ENCODE results near the gene PTPRS. TPM values are rescaled to one million over a fixed set of nuclear protein-coding genes. Genes with fewer than 3 reads are reported as not detected.

The PTPRS gene
- total RNA-seq, 1 experiment from 2014 or later, result 93.0 TPM

DNA sequence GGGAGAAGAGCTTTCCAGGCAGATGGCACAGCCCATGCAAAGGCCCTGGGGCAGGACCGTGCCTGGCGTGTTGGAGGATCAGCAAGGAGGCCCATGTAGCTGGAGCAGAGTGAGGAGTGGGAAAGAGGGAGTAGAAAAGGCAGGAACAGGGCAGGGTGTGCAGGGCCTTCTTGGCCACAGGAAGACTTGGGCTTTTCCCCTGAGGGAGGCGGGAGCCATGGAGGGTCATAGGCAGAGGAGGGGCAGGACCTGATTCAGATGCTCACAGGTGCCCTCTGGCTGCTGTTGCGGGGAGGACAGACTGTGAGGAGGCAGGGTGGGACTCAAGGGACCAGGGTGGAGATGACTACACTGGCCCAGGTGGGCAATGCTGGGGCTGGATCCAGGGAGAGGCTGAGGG, 13.8 kb upstream of the PTPRS start:
- peak; percentile 33 for DNase-seq
- Mint-ChIP-seq H3K4me1 (ENCODE audit: low read depth, unreplicated experiment) (peaks cover 6% of the 10 kb centered on the region), H3K27ac (ENCODE audit: unreplicated experiment) (no peak overlapping the region), H3K27me3 (ENCODE audit: unreplicated experiment) (peaks cover 53% of the 10 kb centered on the region), H3K4me3 (ENCODE audit: low read depth, unreplicated experiment) (no peak overlapping the region), H3K9me3 (ENCODE audit: low read depth, unreplicated experiment) (no peaks in the 10 kb centered on the region), H3K36me3 (ENCODE audit: insufficient read depth, unreplicated experiment) (no peaks in the 10 kb centered on the region)
- TF ChIP-seq, protein P1, sequence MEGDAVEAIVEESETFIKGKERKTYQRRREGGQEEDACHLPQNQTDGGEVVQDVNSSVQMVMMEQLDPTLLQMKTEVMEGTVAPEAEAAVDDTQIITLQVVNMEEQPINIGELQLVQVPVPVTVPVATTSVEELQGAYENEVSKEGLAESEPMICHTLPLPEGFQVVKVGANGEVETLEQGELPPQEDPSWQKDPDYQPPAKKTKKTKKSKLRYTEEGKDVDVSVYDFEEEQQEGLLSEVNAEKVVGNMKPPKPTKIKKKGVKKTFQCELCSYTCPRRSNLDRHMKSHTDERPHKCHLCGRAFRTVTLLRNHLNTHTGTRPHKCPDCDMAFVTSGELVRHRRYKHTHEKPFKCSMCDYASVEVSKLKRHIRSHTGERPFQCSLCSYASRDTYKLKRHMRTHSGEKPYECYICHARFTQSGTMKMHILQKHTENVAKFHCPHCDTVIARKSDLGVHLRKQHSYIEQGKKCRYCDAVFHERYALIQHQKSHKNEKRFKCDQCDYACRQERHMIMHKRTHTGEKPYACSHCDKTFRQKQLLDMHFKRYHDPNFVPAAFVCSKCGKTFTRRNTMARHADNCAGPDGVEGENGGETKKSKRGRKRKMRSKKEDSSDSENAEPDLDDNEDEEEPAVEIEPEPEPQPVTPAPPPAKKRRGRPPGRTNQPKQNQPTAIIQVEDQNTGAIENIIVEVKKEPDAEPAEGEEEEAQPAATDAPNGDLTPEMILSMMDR (IDR thresholded peaks at IDR 0.05; ENCODE audit: unreplicated experiment), result no peak
- BruUV-seq (replicated peaks), result no TSS peak
- CTCF ChIA-PET, result no interaction called here
- intact Hi-C loops (cut with micrococcal nuclease; ENCODE audit: unreplicated experiment), result no loop called here

DNA sequence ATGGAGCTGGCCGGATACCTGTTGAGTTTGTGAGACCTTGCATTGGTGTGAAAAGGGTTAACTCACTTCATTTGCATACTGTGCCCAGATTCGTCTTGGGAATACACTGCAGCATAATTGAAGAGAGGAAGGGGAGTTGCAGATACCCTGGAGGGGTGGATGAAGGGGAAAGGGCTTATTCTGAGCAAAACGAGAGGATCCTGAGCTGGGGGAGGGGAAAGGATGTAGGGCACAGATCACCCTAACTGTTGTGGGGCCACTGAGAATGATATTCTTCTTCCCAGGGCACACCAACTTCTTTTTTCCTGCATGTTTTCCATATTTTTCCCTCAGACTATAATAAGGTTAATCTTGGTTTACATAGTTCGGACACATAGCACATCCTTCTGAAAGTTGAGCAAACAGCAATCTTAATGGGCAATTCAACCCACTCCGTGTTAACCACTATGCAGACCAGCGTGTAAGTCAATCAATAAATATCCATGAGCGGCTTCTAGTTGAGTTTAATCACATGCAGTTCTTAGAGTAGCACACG, 11.7 kb upstream of the PTPRS start:
- H3K27ac Mint-ChIP-seq (ENCODE audit: unreplicated experiment), result no peak overlapping the region
- CTCF ChIA-PET, result interaction anchor here (0.5 kb wide), 1 partner anchor 423 kb away, joined by 5 read pairs; no protein-coding TSS in a partner anchor
- intact Hi-C loops (cut with micrococcal nuclease; ENCODE audit: unreplicated experiment), result no loop called here

DNA sequence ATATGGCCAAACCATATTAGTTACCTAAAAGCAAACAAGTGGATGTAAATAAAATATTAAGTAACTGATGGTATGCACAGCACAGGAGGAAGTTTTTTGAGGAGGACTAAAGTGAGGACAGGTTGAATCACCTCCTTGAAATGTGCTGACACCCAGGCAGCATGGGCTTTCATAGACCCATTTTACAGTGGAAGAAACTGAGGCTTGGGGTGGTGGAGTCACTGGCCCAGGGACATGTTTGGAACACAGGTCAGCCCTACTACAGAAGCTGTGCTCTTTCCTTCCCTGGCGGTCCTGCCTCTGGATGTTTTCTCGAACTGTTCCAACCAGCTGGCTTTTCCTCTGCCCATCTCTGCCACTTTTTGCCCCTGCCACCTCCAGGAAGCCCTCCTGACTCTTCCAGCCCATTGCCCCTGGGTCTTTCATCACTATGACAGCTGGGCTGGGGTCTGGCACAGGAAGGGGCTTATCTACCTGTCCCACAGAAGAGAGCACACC, 11.2 kb upstream of the PTPRS start:
- intact Hi-C loops (cut with micrococcal nuclease; ENCODE audit: unreplicated experiment), result no loop called here
- H3K27ac Mint-ChIP-seq (ENCODE audit: unreplicated experiment), result no peak overlapping the region
- H3K9me3 Mint-ChIP-seq (ENCODE audit: low read depth, unreplicated experiment), result no peaks in the 10 kb centered on the region
- peaks cover 8% of the 10 kb centered on the region for H3K4me1 Mint-ChIP-seq (ENCODE audit: low read depth, unreplicated experiment)
- H3K27me3 Mint-ChIP-seq (ENCODE audit: unreplicated experiment), result peaks cover 28% of the 10 kb centered on the region
- DNase-seq, result no peak
- no peak overlapping the region for H3K4me3 Mint-ChIP-seq (ENCODE audit: low read depth, unreplicated experiment)
- TF ChIP-seq, protein P1 (IDR thresholded peaks at IDR 0.05; ENCODE audit: unreplicated experiment), result no peak
- CTCF ChIA-PET, result interaction anchor here (0.5 kb wide), 1 partner anchor 423 kb away, joined by 5 read pairs; no protein-coding TSS in a partner anchor
- BruUV-seq (replicated peaks), result no TSS peak
- H3K36me3 Mint-ChIP-seq (ENCODE audit: insufficient read depth, unreplicated experiment), result no peaks in the 10 kb centered on the region

More for the DNA sequence above, 11.7 kb upstream of the PTPRS start:
- Mint-ChIP-seq H3K9me3 (ENCODE audit: low read depth, unreplicated experiment) (no peaks in the 10 kb centered on the region), H3K36me3 (ENCODE audit: insufficient read depth, unreplicated experiment) (no peaks in the 10 kb centered on the region), H3K4me3 (ENCODE audit: low read depth, unreplicated experiment) (no peak overlapping the region), H3K27me3 (ENCODE audit: unreplicated experiment) (peaks cover 33% of the 10 kb centered on the region), H3K4me1 (ENCODE audit: low read depth, unreplicated experiment) (peaks cover 6% of the 10 kb centered on the region)
- DNase-seq, result no peak
- TF ChIP-seq, protein P1 (IDR thresholded peaks at IDR 0.05; ENCODE audit: unreplicated experiment), result no peak
- no TSS peak for BruUV-seq (replicated peaks)

DNA sequence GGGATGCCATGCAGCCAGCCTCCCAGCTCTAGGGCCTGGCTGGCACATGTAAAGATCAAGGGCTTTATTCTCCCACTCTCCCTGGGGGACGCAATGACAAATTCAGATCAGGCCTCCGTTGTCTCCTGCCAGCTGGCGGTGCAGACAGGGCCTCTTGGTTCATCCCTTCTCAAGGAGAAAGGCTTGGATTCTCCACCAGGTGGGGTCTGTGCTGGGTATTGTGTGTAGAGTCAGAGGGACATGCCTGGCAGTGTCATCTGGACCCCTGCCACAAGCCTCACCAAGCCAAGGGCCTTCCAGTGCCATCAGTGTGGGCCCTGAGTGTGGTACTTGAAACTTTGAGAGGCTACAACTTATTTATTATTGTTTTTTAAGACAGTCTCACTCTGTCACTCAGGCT, 8.4 kb upstream of the PTPRS start:
- intact Hi-C loops (cut with micrococcal nuclease; ENCODE audit: unreplicated experiment), result no loop called here
- TF ChIP-seq, protein P1 (IDR thresholded peaks at IDR 0.05; ENCODE audit: unreplicated experiment), result no peak
- peak; percentile 12 for DNase-seq
- H3K4me3 Mint-ChIP-seq (ENCODE audit: low read depth, unreplicated experiment), result no peak overlapping the region
- H3K27ac Mint-ChIP-seq (ENCODE audit: unreplicated experiment), result no peak overlapping the region
- no peaks in the 10 kb centered on the region for H3K9me3 Mint-ChIP-seq (ENCODE audit: low read depth, unreplicated experiment)
- no TSS peak for BruUV-seq (replicated peaks)
- H3K4me1 Mint-ChIP-seq (ENCODE audit: low read depth, unreplicated experiment), result peaks cover 18% of the 10 kb centered on the region
- H3K36me3 Mint-ChIP-seq (ENCODE audit: insufficient read depth, unreplicated experiment), result no peaks in the 10 kb centered on the region
- CTCF ChIA-PET, result interaction anchor here (0.7 kb wide), 1 partner anchor 438 kb away, joined by 6 read pairs; no protein-coding TSS in a partner anchor
- peaks cover under 1% of the 10 kb centered on the region for H3K27me3 Mint-ChIP-seq (ENCODE audit: unreplicated experiment)

Data from Calu3 (cell line).